Lower lobe of right lung (tissue), 2 donors: ENCODE data around the gene FBXO2. TPM values are rescaled to one million over a fixed set of nuclear protein-coding genes. Genes with fewer than 3 reads are reported as not detected.

Experiments
- ATAC-seq, 2 donors: fragments of 200-7000 bp; cut with Tn5 transposase; one replicate each; pipeline ENCODE4 v1.9.1; 2020 to 2022; ENCODE audit warnings: mild to moderate bottlenecking in 2 of 2, moderate library complexity in 2 of 2
- DNase-seq: peaks from one replicate; pipeline ENCODE4 v3.0.0-alpha.2; 2020
- H3K27ac ChIP-seq: fragments of 200-600 bp; one replicate; pipeline ENCODE4 v1.8.0; 2022
- H3K27me3 ChIP-seq: fragments of 200-600 bp; one replicate; pipeline ENCODE4 v1.8.0; 2022; ENCODE audit warnings: low read depth
- H3K36me3 ChIP-seq: fragments of 200-600 bp; one replicate; pipeline ENCODE4 v1.8.0; 2022; ENCODE audit warnings: mild to moderate bottlenecking
- H3K4me1 ChIP-seq: fragments of 200-600 bp; one replicate; pipeline ENCODE4 v1.8.0; 2022
- H3K4me3 ChIP-seq: fragments of 200-600 bp; one replicate; pipeline ENCODE4 v1.8.0; 2022; ENCODE audit warnings: mild to moderate bottlenecking
- H3K9me3 ChIP-seq: fragments of 200-600 bp; one replicate; pipeline ENCODE4 v1.8.0; 2022
- CTCF ChIP-seq: fragments of 200-600 bp; IDR thresholded peaks from one replicate; pipeline ENCODE4 v1.8.0; 2022; ENCODE audit warnings: antibody characterized with exemption, mild to moderate bottlenecking
- intact Hi-C: fragments of 100-400 bp; cut with DNase I; formaldehyde crosslinking; loops from one replicate; pipeline ENCODE4 v1.11.0; 2022
- total RNA-seq: library from RNA; stranded (reverse); fragmentation: NEBNext Ultra II Directional; extraction: Animal tissue kit (Norgen Biotek cat#: 25700); gene quantifications from one replicate; pipeline ENCODE4 v1.2.1, GENCODE V29; 2021
- donor health status: DM: no; HTN: yes; CAD: no; lungs with severe emphysema.

Gene FBXO2
- total RNA-seq, 1 donor from 2014 or later = 13.4 TPM

GRCh38 chr1:11606775-11607174 lies 47.5 kb downstream of the FBXO2 start:
- Histone ChIP-seq H3K27me3 (peaks cover 4% of the 10 kb centered on the region), H3K4me1 (no peaks in the 10 kb centered on the region), H3K9me3 (no peaks in the 10 kb centered on the region), H3K27ac (no peak overlapping the region), H3K4me3 (no peak overlapping the region), H3K36me3 (no peaks in the 10 kb centered on the region)
- intact Hi-C loops = no loop called here
- ATAC-seq = no peak
- no peak for TF ChIP-seq CTCF
- no peak for DNase-seq

- DNase-seq (no peak), ATAC-seq (no peak)
- Histone ChIP-seq H3K27me3 (peaks cover 21% of the 10 kb centered on the region), H3K27ac (no peak overlapping the region), H3K36me3 (no peaks in the 10 kb centered on the region), H3K9me3 (no peaks in the 10 kb centered on the region), H3K4me3 (no peak overlapping the region), H3K4me1 (no peaks in the 10 kb centered on the region)
- TF ChIP-seq CTCF = no peak
- intact Hi-C loops = no loop called here
Measured at GRCh38 chr1:11602981-11603380, 51.2 kb downstream of the FBXO2 start.

- no peaks in the 10 kb centered on the region for H3K9me3 ChIP-seq
- no peak overlapping the region for H3K27ac ChIP-seq
- H3K4me1 ChIP-seq = no peaks in the 10 kb centered on the region
- intact Hi-C loops = no loop called here
- peaks cover 21% of the 10 kb centered on the region for H3K27me3 ChIP-seq
- TF ChIP-seq CTCF = no peak
- DNase-seq (no peak), ATAC-seq (no peak)
- no peak overlapping the region for H3K4me3 ChIP-seq
- no peaks in the 10 kb centered on the region for H3K36me3 ChIP-seq
Measured at GRCh38 chr1:11602424-11602823, 51.8 kb downstream of the FBXO2 start.

GRCh38 chr1:11600836-11601235 lies 53.4 kb downstream of the FBXO2 start:
- Histone ChIP-seq H3K27ac (no peak overlapping the region), H3K9me3 (no peaks in the 10 kb centered on the region), H3K4me1 (no peaks in the 10 kb centered on the region), H3K27me3 (peaks cover 21% of the 10 kb centered on the region), H3K4me3 (no peak overlapping the region), H3K36me3 (no peaks in the 10 kb centered on the region)
- intact Hi-C loops = no loop called here
- TF ChIP-seq CTCF = no peak
- no peak for ATAC-seq
- DNase-seq = no peak

- Histone ChIP-seq H3K4me3 (no peak overlapping the region), H3K36me3 (no peaks in the 10 kb centered on the region), H3K27me3 (peaks cover 21% of the 10 kb centered on the region), H3K9me3 (no peaks in the 10 kb centered on the region), H3K27ac (no peak overlapping the region), H3K4me1 (no peaks in the 10 kb centered on the region)
- no peak for DNase-seq
- ATAC-seq = no peak
- no peak for TF ChIP-seq CTCF
- intact Hi-C loops = no loop called here
Measured at GRCh38 chr1:11599891-11600576, 54.2 kb downstream of the FBXO2 start.
